Kidney (tissue), 14 donors: Measurements from ENCODE around the gene TPO. TPM values are rescaled to one million over a fixed set of nuclear protein-coding genes. Genes with fewer than 3 reads are reported as not detected.

Experiments used
- DNase-seq, 5 donors: peaks; one replicate each; pipeline ENCODE4 v3.0.0-alpha.2; 2013 to 2020
- FAIRE-seq: peaks from 2 replicates; lab custom pipeline; 2012; peaks lifted over from hg19 to GRCh38; lab: Jason Lieb, UNC
- H3K27ac ChIP-seq, 2 donors: one replicate each; pipeline ENCODE4 v1.7.0; 2013; ENCODE audit warnings: low read depth in 2 of 2, low read length in 2 of 2, inconsistent platforms in 1 of 2
- H3K27me3 ChIP-seq: one replicate; pipeline ENCODE4 v1.7.1; 2013; ENCODE audit warnings: low read length, inconsistent platforms; ENCODE audit not compliant: control insufficient read depth, insufficient read depth
- H3K36me3 ChIP-seq, 3 donors: one replicate each; pipeline versions ENCODE4 v1.7.0 to v1.7.1; 2013; ENCODE audit warnings: low read length in 3 of 3, control low read depth in 1 of 3, inconsistent platforms in 1 of 3; ENCODE audit not compliant: insufficient read depth in 3 of 3, control insufficient read depth in 2 of 3
- H3K4me1 ChIP-seq, 3 donors: one replicate each; pipeline versions ENCODE4 v1.7.0 to v1.7.1; 2013; ENCODE audit warnings: low read length in 3 of 3, inconsistent platforms in 1 of 3, low read depth in 1 of 3; ENCODE audit not compliant: control insufficient read depth in 2 of 3, insufficient read depth in 2 of 3
- H3K4me3 ChIP-seq, 3 donors: one replicate each; pipeline versions ENCODE4 v1.7.0 to v1.8.1; 2013; ENCODE audit warnings: low read length in 3 of 3, control low read depth in 1 of 3, inconsistent platforms in 1 of 3
- H3K9ac ChIP-seq, 3 donors: one replicate each; pipeline versions ENCODE4 v1.7.0 to v1.7.1; 2013; ENCODE audit warnings: low read length in 3 of 3, control low read depth in 1 of 3, inconsistent platforms in 1 of 3
- H3K9me3 ChIP-seq, 3 donors: one replicate each; pipeline versions ENCODE4 v1.7.0 to v1.7.1; 2013; ENCODE audit warnings: low read length in 3 of 3, control low read depth in 1 of 3, inconsistent platforms in 1 of 3; ENCODE audit not compliant: control insufficient read depth in 2 of 3, insufficient read depth in 1 of 3
- intact Hi-C: fragments of 100-400 bp; cut with DNase I; formaldehyde crosslinking; loops from one replicate; pipeline ENCODE4 v1.11.1; 2022
- polyA plus RNA-seq: library from polyadenylated mRNA; stranded (reverse); fragments of 350-450 nt; fragmentation: Illumina TruSeq; extraction: RNeasy Lipid Tissue Mini Kit (QIAGEN cat#74804); gene quantifications from one replicate; pipeline ENCODE4 v1.2.3, GENCODE V29; 2014; ENCODE audit warnings: low read depth, low replicate concordance; ENCODE audit not compliant: insufficient read depth
- total RNA-seq: library from RNA; stranded (reverse); fragmentation: NEBNext Ultra II Directional; extraction: Animal tissue kit (Norgen Biotek cat#: 25700); gene quantifications from one replicate; pipeline ENCODE4 v1.2.1, GENCODE V29; 2021
- TF ChIP-seq, protein P1 (sequence below): IDR thresholded peaks from 3 replicates; pipeline ENCODE4 v1.5.1; 2012; ENCODE audit warnings: mild to moderate bottlenecking, moderate library complexity, borderline replicate concordance; ENCODE audit not compliant: insufficient read depth; ENCODE audit errors: extremely low read depth
- donor health status: control.
- donor health status: control.
- donor health status: control.
- donor health status: control.
- donor health status: control.
- donor health status: DM: yes; HTN: yes; CAD: no.
- donor health status: Normal renal cell carcinoma (clear cell type).

TPO gene
- total and polyA plus RNA-seq, 2 donors from 2014 or later, result not detected

DNA sequence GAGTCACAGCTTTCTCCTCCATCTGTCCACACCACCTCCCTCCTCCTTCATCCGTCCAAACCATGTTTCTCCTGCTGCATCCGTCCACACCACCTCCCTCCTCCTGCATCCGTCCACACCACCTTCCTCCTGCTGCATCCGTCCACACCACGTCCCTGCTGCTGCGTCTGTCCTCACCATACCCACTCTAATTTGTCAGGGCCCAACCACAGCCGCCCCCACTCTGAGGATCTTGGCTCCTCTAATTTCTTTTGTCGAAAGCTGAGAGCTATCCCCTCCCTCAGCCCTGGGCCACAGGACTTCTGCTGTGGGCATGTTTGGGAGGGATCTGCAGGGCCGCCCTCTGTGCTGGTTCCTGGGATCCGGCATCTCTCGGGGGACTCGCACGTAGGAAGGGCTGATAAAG lies 67.4 kb downstream of the TPO start:
- intact Hi-C loops, result no loop called here
- TF ChIP-seq, protein P1, sequence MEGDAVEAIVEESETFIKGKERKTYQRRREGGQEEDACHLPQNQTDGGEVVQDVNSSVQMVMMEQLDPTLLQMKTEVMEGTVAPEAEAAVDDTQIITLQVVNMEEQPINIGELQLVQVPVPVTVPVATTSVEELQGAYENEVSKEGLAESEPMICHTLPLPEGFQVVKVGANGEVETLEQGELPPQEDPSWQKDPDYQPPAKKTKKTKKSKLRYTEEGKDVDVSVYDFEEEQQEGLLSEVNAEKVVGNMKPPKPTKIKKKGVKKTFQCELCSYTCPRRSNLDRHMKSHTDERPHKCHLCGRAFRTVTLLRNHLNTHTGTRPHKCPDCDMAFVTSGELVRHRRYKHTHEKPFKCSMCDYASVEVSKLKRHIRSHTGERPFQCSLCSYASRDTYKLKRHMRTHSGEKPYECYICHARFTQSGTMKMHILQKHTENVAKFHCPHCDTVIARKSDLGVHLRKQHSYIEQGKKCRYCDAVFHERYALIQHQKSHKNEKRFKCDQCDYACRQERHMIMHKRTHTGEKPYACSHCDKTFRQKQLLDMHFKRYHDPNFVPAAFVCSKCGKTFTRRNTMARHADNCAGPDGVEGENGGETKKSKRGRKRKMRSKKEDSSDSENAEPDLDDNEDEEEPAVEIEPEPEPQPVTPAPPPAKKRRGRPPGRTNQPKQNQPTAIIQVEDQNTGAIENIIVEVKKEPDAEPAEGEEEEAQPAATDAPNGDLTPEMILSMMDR, result no peak
- DNase-seq, result peak in 1 of 5 donors; percentile 6

GRCh38 chr2:1481406-1482252 lies 68.4 kb downstream of the TPO start:
- intact Hi-C loops, result no loop called here
- peak in 1 of 5 donors; percentile 8 for DNase-seq
- no peaks in the 10 kb centered on the region for H3K9me3 ChIP-seq
- no peaks in the 10 kb centered on the region for H3K27me3 ChIP-seq
- no peak overlapping the region for H3K9ac ChIP-seq
- TF ChIP-seq, protein P1, result no peak
- no peaks in the 10 kb centered on the region for H3K4me1 ChIP-seq
- H3K4me3 ChIP-seq, result no peak overlapping the region
- FAIRE-seq, result no peak
- H3K36me3 ChIP-seq, result no peaks in the 10 kb centered on the region
- H3K27ac ChIP-seq, result no peak overlapping the region

More for the DNA sequence above, 67.4 kb downstream of the TPO start:
- Histone ChIP-seq H3K4me1 (no peaks in the 10 kb centered on the region), H3K4me3 (no peak overlapping the region), H3K27ac (no peak overlapping the region), H3K9me3 (no peaks in the 10 kb centered on the region), H3K9ac (no peak overlapping the region), H3K36me3 (no peaks in the 10 kb centered on the region), H3K27me3 (no peaks in the 10 kb centered on the region)
- no peak for FAIRE-seq

GRCh38 chr2:1482253-1482675 lies 69.0 kb downstream of the TPO start:
- no peaks in the 10 kb centered on the region for H3K4me1 ChIP-seq
- FAIRE-seq, result no peak
- no peaks in the 10 kb centered on the region for H3K36me3 ChIP-seq
- H3K4me3 ChIP-seq, result no peak overlapping the region
- intact Hi-C loops, result no loop called here
- H3K9me3 ChIP-seq, result no peaks in the 10 kb centered on the region
- TF ChIP-seq, protein P1, result no peak
- no peak overlapping the region for H3K27ac ChIP-seq
- DNase-seq, result peak in 1 of 5 donors; percentile 4
- H3K9ac ChIP-seq, result no peak overlapping the region
- no peaks in the 10 kb centered on the region for H3K27me3 ChIP-seq
